ENCODE results near the gene ANAPC7. TPM values are rescaled to one million over a fixed set of nuclear protein-coding genes. Genes with fewer than 3 reads are reported as not detected.
"Not testable (repeated sequence)": the region's sequence is repeated elsewhere in the genome, so short reads cannot be mapped to it uniquely, and the experiment has no call there.

The ANAPC7 gene
- total RNA-seq, 1 experiment from 2014 or later, result 62.4 TPM

DNA sequence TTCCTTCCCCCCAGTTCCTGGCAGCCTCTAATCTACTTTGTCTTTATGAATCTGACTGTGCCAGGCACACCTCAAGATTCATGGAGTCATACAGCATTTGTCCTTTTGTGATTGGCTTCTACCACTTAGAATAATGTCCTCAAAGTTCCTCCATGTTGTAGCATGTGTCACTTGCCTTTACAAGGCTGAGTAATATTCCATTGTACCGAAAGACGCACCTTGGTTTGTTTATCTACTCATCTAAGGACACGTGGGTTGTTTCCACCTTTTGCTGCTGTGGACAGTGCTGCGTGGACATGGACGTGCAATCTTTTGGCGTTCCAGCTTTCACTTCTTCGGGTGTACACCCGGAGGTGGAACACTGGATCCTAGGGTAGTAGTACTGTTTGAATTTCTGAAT is 33.5 kb downstream of the ANAPC7 start:
- Histone ChIP-seq H3K27ac (no peak overlapping the region), H3K27me3 (replicated peaks) (no peaks in the 10 kb centered on the region), H3K36me3 (peaks cover 52% of the 10 kb centered on the region), H3K4me1 (replicated peaks) (peaks cover 26% of the 10 kb centered on the region), H3K9me3 (replicated peaks) (no peaks in the 10 kb centered on the region), H3K4me3 (no peak overlapping the region)
- no peak for DNase-seq (ENCODE audit: low read depth in 1 of 2, low spot score in 2 of 2)

DNA sequence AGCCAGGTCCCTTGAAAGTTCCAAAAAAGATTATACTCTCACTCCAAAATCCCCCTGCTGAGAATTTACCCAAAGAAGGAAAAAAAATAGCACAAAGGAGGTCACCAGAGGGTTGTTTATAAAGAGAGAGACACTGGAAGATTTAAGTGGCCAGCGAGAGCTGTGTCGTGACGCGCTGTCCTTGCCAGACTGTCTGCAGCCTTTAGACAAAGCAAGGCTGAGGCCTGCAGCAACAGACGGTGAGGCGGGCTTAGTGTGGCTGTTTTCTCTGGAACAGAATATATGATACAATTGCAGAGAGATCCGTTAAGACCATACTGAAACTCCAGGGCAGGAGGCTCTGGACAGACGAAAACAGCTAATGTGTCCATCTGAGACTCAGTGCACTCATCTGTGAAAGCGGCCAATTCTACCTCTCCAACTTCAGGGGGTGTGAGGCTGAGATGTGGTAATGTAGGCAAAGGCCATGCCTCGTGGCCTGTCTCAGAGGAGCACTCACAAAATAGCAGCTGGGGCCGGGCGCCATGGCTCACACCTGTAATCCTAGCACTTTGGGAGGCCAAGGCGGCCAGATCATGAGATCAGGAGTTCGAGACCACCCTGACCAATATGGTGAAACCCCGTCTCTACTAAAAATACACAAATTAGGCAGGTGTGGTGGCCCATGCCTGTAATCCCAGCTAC is 36.2 kb downstream of the ANAPC7 start:
- H3K4me1 ChIP-seq (replicated peaks), result peaks cover 26% of the 10 kb centered on the region
- DNase-seq (ENCODE audit: low read depth in 1 of 2, low spot score in 2 of 2), result peak in 1 of 2 experiments; percentile 49
- peak overlapping the region; percentile 27; the same call in 1 of the 2 replicates for H3K27ac ChIP-seq
- peaks cover 26% of the 10 kb centered on the region for H3K36me3 ChIP-seq
- no peak overlapping the region for H3K4me3 ChIP-seq
- no peaks in the 10 kb centered on the region for H3K9me3 ChIP-seq (replicated peaks)
- no peaks in the 10 kb centered on the region for H3K27me3 ChIP-seq (replicated peaks)

- H3K27ac ChIP-seq, result peak overlapping the region; percentile 27; the same call in 1 of the 2 replicates
- no peak for DNase-seq (ENCODE audit: low read depth in 1 of 2, low spot score in 2 of 2)
- no peaks in the 10 kb centered on the region for H3K9me3 ChIP-seq (replicated peaks)
- H3K27me3 ChIP-seq (replicated peaks), result no peaks in the 10 kb centered on the region
- no peak overlapping the region for H3K4me3 ChIP-seq
- peaks cover 18% of the 10 kb centered on the region for H3K36me3 ChIP-seq
- peaks cover 26% of the 10 kb centered on the region for H3K4me1 ChIP-seq (replicated peaks)
These were observed 37.0 kb downstream of the ANAPC7 start for GRCh38 chr12:110366321-110367142.

DNA sequence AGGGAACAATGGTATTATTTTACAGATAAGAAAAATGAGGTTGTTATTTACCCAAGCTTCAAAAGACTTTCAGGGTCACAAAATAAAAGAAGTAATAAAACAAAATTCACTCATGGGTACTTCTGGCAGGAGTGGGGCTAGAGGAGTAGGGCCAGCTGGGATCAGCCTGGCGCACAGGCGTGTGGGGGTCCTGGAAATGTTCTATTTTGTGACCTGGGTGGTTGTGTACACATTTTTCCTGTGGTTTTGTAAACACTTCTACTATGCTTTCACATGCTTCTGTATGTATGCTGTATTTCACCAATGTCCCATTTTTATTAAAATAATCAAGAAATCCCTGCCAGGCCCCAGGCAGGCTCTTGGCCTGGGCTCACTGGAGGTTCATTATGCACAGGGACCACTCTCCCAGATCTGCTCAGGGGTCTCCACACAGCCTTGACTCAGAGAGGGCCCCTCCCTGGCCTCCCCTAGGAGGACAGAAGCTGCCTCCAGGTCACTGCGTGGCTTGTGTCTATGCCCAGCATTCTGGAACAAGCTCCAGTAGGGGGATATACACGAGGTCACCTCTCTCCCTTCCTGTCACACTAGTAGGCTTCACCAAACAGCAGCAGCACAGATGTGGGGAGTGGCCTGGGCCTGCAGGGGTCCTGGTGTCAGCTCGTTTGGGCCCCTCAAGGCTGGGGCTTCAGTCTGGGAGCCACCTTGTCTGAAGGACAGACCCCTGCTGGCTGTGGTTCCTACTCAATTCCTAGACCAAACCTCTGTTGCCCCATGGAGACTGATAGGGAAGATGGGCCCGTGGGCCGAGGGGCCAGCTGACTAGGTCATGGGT is 37.8 kb downstream of the ANAPC7 start:
- Histone ChIP-seq H3K27me3 (replicated peaks) (no peaks in the 10 kb centered on the region), H3K9me3 (replicated peaks) (no peaks in the 10 kb centered on the region), H3K36me3 (peaks cover 9% of the 10 kb centered on the region; the same call in 1 of the 2 replicates)

GRCh38 chr12:110361216-110361615 is 42.3 kb downstream of the ANAPC7 start:
- H3K4me3 ChIP-seq, result no peak overlapping the region
- no peak overlapping the region for H3K27ac ChIP-seq
- H3K36me3 ChIP-seq, result no peaks in the 10 kb centered on the region
- H3K27me3 ChIP-seq (replicated peaks), result no peaks in the 10 kb centered on the region
- H3K9me3 ChIP-seq (replicated peaks), result no peaks in the 10 kb centered on the region
- peaks cover 11% of the 10 kb centered on the region for H3K4me1 ChIP-seq (replicated peaks)
- no peak for DNase-seq (ENCODE audit: low read depth in 1 of 2, low spot score in 2 of 2)

More for the DNA sequence above, 37.8 kb downstream of the ANAPC7 start:
- no peak for DNase-seq (ENCODE audit: low read depth in 1 of 2, low spot score in 2 of 2)
- no peak overlapping the region for H3K27ac ChIP-seq
- H3K4me3 ChIP-seq, result no peak overlapping the region
- H3K4me1 ChIP-seq (replicated peaks), result peaks cover 26% of the 10 kb centered on the region

DNA sequence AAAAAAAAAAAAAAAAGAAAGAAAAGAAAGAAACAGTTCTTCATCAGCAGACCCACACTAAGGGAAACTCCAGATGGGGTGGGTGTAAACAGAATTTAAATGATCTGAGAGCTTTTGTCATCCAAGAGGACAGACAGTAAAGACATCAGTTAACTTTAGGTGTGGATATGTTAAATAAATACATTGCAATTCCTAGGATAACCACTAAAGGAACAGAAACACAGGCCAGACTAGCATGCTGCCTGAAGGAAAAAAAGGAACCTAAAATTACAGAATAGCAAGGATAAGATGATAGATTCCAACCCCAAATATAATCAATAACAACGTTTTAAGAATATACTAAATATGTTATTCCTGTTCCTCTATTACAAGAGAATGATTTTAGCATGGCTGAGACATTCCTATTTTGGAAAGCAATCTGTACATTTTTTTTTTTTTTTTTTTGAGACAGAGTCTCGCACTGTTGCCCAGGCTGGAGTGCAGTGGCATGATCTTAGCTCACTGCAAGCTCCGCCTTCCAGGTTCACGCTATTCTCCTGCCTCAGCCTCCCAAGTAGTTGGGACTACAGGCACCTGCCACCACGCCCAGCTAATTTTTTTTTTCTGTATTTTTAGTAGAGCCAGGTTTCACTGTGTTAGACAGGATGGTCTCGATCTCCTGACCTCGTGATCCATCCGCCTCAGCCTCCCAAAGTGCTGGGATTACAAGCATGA is 45.0 kb downstream of the ANAPC7 start:
- not testable (repeated sequence) for H3K27me3 ChIP-seq (replicated peaks); H3K27ac ChIP-seq; H3K9me3 ChIP-seq (replicated peaks); H3K4me3 ChIP-seq; H3K36me3 ChIP-seq; DNase-seq (ENCODE audit: low read depth in 1 of 2, low spot score in 2 of 2)
- H3K4me1 ChIP-seq (replicated peaks), result peaks cover 12% of the 10 kb centered on the region

DNA sequence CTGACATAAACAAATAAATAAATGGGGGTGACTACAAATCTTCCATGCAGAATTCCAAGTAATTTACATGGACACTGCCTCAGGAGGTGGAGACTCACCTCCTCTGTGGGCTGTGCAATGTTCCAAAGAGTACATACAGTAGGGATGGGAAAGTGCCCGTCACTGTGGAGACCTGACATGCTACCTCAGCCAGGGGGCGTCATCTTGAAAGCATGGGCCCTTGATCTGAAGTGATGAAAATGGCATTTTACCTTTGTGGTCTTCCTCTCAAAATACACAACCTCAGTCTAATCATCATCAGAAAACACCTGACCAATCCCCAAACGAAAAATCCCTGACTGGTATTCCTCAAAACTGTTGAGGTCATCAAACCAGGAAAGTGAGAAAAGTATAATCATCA is 48.4 kb downstream of the ANAPC7 start:
- Histone ChIP-seq H3K4me3 (no peak overlapping the region), H3K36me3 (peaks cover 17% of the 10 kb centered on the region), H3K4me1 (replicated peaks) (peaks cover 12% of the 10 kb centered on the region), H3K27me3 (replicated peaks) (no peaks in the 10 kb centered on the region), H3K27ac (no peak overlapping the region), H3K9me3 (replicated peaks) (no peaks in the 10 kb centered on the region)
- peak in 1 of 2 experiments; percentile 37 for DNase-seq (ENCODE audit: low read depth in 1 of 2, low spot score in 2 of 2)

DNA sequence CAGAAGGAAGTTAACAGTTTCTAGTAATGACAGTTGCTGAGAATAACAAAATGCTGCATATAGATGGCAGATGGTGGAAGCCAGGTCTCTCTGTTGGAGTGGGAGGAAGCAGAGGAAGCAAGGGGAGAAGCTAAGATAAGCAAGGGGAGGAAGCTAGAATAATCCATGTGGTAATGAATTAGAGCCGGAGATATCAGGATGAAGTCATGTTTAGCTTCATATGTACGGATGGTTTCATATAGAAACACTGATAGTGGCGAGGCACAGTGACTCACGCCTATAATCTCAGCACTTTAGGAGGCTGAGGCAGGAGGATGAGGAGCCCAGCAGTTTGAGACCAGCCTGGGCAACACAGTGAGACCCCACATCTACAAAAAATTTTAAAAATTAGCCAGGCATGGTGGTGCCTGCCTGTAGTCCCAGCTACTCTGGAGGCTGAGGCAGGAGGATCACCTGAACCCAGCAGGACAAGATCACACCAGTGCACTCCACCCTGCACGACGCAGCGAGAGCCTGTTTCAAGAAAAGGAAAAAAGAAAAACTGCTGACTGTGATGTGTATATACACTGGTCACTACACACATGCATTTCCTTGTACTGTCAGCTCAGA is 49.2 kb downstream of the ANAPC7 start:
- no peak overlapping the region for H3K27ac ChIP-seq
- H3K4me3 ChIP-seq, result no peak overlapping the region
- no peaks in the 10 kb centered on the region for H3K9me3 ChIP-seq (replicated peaks)
- DNase-seq (ENCODE audit: low read depth in 1 of 2, low spot score in 2 of 2), result no peak
- H3K27me3 ChIP-seq (replicated peaks), result no peaks in the 10 kb centered on the region
- peaks cover 25% of the 10 kb centered on the region for H3K36me3 ChIP-seq
- peaks cover 12% of the 10 kb centered on the region for H3K4me1 ChIP-seq (replicated peaks)

- no peak overlapping the region for H3K27ac ChIP-seq
- no peaks in the 10 kb centered on the region for H3K27me3 ChIP-seq (replicated peaks)
- peaks cover 34% of the 10 kb centered on the region for H3K36me3 ChIP-seq
- H3K9me3 ChIP-seq (replicated peaks), result no peaks in the 10 kb centered on the region
- H3K4me3 ChIP-seq, result no peak overlapping the region
- no peak for DNase-seq (ENCODE audit: low read depth in 1 of 2, low spot score in 2 of 2)
- peaks cover 12% of the 10 kb centered on the region for H3K4me1 ChIP-seq (replicated peaks)
These were observed 50.1 kb downstream of the ANAPC7 start for GRCh38 chr12:110353211-110353965.

DNA sequence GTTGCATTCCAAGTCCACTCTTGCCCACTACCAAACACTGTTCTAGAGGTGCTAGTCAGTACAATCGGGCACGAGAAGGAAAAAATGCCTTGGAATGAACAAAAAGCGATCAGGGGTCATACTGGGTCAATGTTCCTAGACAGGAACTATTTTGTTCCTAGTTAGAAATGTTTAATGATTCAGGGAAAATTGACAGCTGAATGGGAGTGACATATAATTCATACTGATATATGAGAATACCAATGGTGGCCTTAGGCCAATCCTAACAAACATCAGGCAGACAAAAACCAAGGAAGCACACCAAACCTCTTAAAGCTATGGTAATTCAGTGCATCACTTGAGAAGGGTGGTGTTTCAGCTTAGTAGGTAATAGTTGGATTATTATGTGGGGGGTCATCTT is 51.1 kb downstream of the ANAPC7 start:
- Histone ChIP-seq H3K27ac (no peak overlapping the region), H3K36me3 (peaks cover 44% of the 10 kb centered on the region), H3K4me3 (no peak overlapping the region), H3K4me1 (replicated peaks) (peaks cover 12% of the 10 kb centered on the region), H3K9me3 (replicated peaks) (no peaks in the 10 kb centered on the region), H3K27me3 (replicated peaks) (no peaks in the 10 kb centered on the region)
- DNase-seq (ENCODE audit: low read depth in 1 of 2, low spot score in 2 of 2), result no peak

DNA sequence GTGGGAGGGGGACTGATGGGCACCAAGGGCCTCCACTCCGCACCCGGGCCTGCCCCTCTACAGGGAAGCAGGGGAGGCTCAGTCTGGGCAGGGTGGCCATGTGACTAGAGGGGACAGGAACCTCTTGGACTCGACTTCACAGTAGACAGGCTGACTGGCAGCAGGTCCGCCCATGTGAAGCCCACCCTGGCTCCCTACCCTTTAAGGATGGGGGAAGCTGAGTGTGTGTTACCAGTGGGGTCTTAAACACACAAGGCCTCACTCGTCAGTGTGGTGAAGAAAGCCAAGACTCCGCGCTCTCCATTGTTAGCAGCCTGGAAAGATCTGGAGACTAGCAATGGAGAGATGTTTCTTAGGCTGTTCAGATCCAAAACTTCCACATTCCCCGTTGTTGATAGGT is 52.4 kb downstream of the ANAPC7 start:
- H3K4me3 ChIP-seq, result no peak overlapping the region
- no peaks in the 10 kb centered on the region for H3K9me3 ChIP-seq (replicated peaks)
- peaks cover 12% of the 10 kb centered on the region for H3K4me1 ChIP-seq (replicated peaks)
- H3K27ac ChIP-seq, result no peak overlapping the region
- no peak for DNase-seq (ENCODE audit: low read depth in 1 of 2, low spot score in 2 of 2)
- peaks cover 55% of the 10 kb centered on the region for H3K36me3 ChIP-seq
- no peaks in the 10 kb centered on the region for H3K27me3 ChIP-seq (replicated peaks)

DNA sequence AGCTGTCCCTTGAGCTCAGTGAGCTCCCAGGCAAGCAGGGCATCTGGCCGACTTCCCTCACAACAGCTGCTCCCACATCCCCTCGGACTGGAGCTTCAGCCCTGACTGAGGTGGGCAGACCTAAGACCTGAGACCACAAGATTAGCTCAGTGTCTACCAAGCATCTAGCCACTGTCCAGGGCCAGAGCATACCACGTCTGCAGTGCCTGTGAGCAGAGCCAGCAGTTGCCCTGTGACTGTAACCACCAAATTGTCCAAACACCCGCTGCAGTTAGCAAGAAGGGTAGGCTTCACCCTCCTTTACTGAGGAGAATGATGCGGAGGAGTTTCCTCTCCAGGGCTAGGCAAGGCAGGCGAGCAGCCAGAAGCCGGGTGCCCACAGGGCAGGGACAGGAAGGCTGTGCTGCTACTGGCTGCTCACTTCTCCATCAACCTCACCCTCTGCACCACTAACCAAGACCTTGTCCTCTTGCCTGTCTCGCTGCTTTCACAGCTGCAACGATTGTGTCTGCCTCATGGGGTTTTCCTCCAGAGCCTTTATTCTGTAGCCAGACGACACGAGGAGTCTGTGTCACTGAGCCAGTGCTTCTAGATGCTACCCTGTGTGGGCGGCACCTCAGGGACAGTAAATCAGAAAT is 53.9 kb downstream of the ANAPC7 start:
- DNase-seq (ENCODE audit: low read depth in 1 of 2, low spot score in 2 of 2), result no peak
- H3K4me1 ChIP-seq (replicated peaks), result peaks cover 6% of the 10 kb centered on the region
- H3K27me3 ChIP-seq (replicated peaks), result no peaks in the 10 kb centered on the region
- H3K27ac ChIP-seq, result no peak overlapping the region
- peaks cover 70% of the 10 kb centered on the region for H3K36me3 ChIP-seq
- no peak overlapping the region for H3K4me3 ChIP-seq
- no peaks in the 10 kb centered on the region for H3K9me3 ChIP-seq (replicated peaks)

All from SJSA1 (cell line).